ENCODE measurements around the gene MRPL50.
"Not testable (repeated sequence)": the region's sequence is repeated elsewhere in the genome, so short reads cannot be mapped to it uniquely, and the experiment has no call there.

The MRPL50 gene

DNA sequence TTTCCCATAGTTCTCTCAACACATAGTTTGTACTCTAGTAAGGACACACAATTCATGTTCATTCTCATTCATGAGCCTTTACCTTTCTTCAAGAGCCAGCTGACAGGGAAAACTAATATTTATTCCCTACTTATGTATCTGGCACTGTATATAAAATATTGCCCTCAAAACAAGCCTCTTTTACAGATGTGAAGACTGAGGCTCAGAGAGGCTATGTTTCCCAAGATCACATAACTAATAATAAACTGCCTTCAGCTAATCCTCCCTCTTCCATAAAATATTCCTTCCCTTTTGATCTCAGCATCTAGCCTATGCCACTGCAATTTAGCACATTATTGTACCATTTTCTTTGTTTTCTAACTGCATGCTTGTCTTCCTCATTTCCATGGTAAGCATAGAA lies 19.0 kb upstream of the MRPL50 start:
- no peak for DNase-seq

GRCh38 chr9:101415578-101415977 lies 17.2 kb upstream of the MRPL50 start:
- no peak for DNase-seq

DNA sequence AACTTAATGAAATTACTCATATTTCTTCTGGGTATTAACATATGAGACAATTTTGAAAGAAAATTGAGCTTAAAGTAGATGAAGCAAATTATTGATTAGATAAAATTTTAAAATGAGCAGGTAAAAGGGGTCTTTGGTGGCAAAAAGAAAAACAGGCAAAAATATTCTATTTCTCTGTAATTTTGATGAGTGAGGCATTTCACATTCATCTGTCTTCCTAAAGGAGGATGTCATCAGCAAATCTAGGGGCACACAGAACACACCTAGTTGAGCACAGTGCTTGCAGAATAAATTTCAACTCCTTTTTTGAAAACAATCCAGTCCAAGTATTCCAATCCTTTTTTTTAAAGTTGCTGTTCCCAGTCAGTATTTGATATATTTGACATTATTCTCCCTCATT lies 16.4 kb upstream of the MRPL50 start:
- no peak for DNase-seq

- no peak for DNase-seq
Measured at GRCh38 chr9:101409079-101409477, 10.7 kb upstream of the MRPL50 start.

DNA sequence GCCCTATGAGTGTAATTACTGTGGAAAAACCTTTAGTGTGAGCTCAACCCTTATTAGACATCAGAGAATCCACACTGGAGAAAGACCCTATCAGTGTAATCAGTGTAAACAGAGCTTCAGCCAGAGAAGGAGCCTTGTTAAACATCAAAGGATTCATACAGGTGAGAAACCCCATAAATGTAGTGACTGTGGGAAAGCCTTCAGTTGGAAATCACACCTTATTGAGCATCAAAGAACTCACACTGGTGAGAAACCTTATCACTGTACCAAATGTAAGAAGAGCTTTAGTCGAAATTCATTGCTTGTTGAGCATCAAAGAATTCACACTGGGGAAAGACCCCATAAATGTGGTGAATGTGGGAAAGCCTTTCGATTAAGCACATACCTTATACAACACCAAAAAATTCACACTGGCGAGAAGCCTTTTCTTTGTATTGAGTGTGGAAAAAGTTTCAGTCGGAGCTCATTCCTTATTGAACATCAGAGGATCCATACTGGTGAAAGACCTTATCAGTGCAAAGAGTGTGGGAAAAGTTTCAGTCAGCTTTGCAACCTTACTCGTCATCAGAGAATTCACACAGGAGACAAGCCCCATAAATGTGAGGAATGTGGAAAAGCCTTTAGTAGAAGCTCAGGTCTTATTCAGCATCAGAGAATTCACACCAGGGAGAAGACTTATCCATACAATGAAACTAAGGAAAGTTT lies 10.1 kb upstream of the MRPL50 start:
- no peak for DNase-seq

GRCh38 chr9:101403516-101404285 lies 5.3 kb upstream of the MRPL50 start:
- DNase-seq: no peak

DNA sequence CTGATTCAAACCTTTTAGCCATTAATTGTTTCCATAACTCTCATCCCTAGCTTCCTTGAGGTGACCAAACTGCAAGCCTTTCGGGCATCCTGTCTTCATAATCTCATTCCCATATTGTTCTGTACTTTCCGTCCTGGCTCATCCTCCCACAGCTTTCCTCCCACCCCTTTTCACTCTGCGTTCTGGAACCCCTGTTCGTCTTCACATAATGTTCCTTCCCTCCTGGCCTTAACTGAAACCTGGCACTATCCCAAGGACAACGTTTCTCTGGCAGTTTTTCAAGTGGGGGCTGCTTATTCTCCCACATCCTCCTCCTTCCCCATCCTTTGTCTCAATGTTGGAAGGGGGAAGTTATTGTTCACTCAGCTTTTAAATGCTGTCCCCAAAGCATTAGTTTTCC lies 1.7 kb upstream of the MRPL50 start:
- DNase-seq: no peak

GRCh38 chr9:101399643-101399970 lies 1.2 kb upstream of the MRPL50 start:
- no peak for DNase-seq

- no peak for DNase-seq
Measured at GRCh38 chr9:101398930-101399642, 668 bp upstream of the MRPL50 start.

DNA sequence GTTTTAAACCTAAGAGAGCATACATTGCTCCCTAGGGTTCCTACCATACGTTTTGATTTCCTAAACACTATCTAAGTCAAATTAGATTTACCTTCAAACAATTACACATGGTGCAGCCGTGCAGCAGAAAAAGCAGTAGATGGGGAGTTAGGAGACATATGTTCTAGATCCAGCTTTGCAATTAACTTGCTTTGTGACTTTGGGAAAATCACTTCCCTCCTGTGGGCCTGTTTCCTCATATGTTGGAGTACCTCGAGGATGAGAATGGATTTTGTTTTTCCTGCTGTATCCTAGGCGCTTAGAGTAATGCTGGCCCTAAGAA lies 711 bp downstream of the MRPL50 start:
- no peak for DNase-seq

- no peak for DNase-seq
Measured at GRCh38 chr9:101394687-101395086, 3.7 kb downstream of the MRPL50 start.

DNA sequence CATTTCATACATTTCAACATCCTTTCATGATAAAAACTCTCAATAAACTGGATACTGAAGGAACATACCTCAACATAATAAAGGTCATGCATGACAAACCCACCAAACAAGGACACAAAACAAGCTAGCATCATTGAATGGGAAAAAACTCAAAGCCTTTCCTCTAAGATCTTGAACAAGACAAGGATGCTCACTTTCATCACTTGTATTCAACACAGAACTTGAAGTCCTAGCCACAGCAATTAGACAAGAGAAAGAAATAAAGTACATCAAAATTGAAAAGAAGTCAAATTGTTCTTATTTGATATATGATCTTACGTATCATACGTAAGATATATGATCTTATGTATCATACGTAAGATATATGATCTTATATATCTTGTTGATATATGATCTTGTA lies 5.3 kb downstream of the MRPL50 start:
- DNase-seq: no peak

GRCh38 chr9:101388507-101388993 lies 9.9 kb downstream of the MRPL50 start:
- no peak for DNase-seq

DNA sequence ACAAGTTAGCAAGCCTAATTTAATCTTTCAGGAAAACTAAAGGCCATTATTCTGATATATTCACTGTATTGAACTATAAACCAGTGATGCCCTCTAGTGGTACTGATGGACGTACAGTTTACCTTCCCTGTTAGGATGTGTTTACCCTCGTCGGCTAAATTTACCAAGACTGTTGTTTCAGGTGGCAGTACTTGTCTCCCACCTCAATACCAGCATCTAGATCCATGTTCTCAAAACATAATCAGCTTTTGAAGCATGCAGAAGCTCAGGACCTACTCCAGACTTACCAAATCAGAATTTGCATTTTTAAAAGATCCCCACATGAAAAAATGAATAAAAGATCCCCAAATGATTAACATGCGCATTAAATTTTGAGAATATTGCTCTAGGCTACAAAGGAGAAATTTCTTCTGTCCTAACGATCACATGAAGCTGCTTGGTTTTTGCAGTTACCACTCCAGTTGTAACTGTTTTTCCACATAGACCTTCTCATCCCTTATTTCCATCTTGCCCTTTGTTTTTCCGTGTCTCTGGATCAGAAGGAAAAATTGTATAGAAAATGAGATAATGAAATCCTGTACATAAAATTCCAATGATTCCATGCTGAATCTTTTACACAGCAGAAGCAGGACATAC lies 10.4 kb downstream of the MRPL50 start:
- DNase-seq: no peak

- DNase-seq: not testable (repeated sequence)
Measured at GRCh38 chr9:101384873-101385536, 13.4 kb downstream of the MRPL50 start, which contains the start of gene BAAT. Gene BAAT (minus strand): TSS chr9:101385006. CDS start chr9:101371404, 13,602 bp downstream.

DNA sequence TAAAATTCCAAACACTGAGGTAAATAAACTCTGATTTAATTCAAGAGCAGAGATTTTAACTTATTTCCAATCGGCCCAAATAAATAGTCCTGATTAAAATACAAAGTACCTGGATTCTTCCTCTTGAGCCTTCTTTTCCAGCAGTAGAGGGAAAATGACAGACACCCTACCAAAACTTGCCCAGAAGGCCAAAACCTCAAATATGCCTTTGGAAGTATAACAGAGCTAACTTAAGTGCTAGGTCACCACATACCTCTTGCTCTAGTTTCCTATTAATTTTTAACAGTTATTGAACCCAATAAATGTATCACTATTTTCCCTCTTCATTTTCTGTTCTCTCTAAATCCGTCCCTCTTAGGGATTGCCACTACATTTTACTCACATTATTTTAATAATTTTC lies 15.1 kb downstream of the MRPL50 start:
- DNase-seq: no peak

DNA sequence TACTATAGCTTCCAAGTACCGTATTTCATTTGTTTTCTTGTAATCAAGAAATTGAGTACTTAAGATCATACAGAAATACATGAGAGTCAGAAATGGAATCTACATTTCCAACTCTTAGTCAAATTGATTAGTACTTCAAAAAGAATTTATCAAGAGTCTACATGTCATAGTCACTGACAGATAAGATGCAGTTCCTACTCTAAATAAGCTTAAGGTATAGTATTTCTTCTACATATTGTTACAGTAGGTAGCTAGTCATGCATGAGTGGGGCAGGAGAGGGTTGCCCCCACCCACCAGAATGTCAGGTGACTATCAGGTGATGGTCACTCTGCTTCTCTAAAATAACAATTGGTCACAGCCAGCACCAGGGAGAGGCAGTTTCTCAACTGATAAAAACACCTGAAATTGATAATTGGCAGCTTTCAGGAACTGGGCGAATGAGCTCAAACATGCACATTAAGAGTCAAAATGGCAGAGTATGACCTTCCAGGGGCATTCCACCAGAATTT lies 16.5 kb downstream of the MRPL50 start:
- DNase-seq: no peak

DNA sequence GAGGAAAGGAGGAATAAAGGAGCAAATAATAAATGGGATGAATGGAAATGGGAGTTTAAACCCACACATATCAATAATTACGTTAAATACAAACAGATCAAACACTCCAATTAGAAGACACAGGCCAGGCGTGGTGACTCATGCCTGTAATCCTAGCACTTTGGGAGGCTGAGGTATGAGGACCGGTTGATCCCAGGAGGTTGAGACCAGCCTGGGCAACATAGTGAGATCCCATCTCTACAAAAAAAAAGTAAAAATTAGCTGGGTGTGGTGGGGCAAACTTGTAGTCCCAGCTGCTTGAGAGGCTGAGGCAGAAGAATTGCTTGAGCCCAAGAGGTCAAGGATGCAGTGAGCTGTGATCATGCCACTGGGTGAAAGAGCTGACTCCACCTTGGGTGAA lies 17.3 kb downstream of the MRPL50 start:
- no peak for DNase-seq

GRCh38 chr9:101380295-101380694 lies 18.1 kb downstream of the MRPL50 start:
- no peak for DNase-seq

- DNase-seq: no peak
Measured at GRCh38 chr9:101376111-101376848, 22.1 kb downstream of the MRPL50 start.

- DNase-seq: no peak
Measured at GRCh38 chr9:101375546-101375945, 22.9 kb downstream of the MRPL50 start.
